ENCODE data around the gene DNAJC5. TPM values are rescaled to one million over a fixed set of nuclear protein-coding genes. Genes with fewer than 3 reads are reported as not detected.
A peak's percentile ranks its signal among the peaks of the same experiment; 100 is the strongest.

DNAJC5 gene
- total RNA-seq = 10 to 100 TPM; 32.2 to 32.5 TPM

- Mint-ChIP-seq H3K27ac (peak within 1 kb of the TSS; percentile 95), H3K4me3 (peak within 1 kb of the TSS; percentile 88), H3K9me3 (no peaks in the 10 kb centered on the region), H3K27me3 (no peaks in the 10 kb centered on the region), H3K4me1 (ENCODE audit: low read depth) (peaks cover 32% of the 10 kb centered on the region), H3K36me3 (ENCODE audit: low read depth) (peaks cover 28% of the 10 kb centered on the region)
- no peak for TF ChIP-seq CTCF (IDR thresholded peaks at IDR 0.05)
- intact Hi-C loops (cut with micrococcal nuclease) = no loop called here
- ChIA-PET CTCF (interaction anchor here (1.1 to 1.4 kb wide), 2 partner anchors 15 to 79 kb away, joined by 3 to 4 read pairs; no protein-coding TSS in a partner anchor), POLR2A (interaction anchor here (1.1 to 3.9 kb wide), 5 partner anchors 10 to 69 kb away, joined by 3 to 25 read pairs (median 6); partner anchors contain the start of gene TPD52L2)
- ATAC-seq (peak; percentile 96), DNase-seq (peak; percentile 93)
These were observed at the start of gene DNAJC5 for GRCh38 chr20:63894358-63895201. Gene DNAJC5 (plus strand): TSS chr20:63895126. CDS start chr20:63928346, 33,220 bp downstream.

GRCh38 chr20:63846128-63846771 lies 48.7 kb upstream of the DNAJC5 start:
- H3K36me3 Mint-ChIP-seq (ENCODE audit: low read depth) = no peaks in the 10 kb centered on the region
- TF ChIP-seq CTCF (IDR thresholded peaks at IDR 0.05) = no peak
- ATAC-seq (no peak), DNase-seq (no peak)
- intact Hi-C loops (cut with micrococcal nuclease) = no loop called here
- H3K4me3 Mint-ChIP-seq = no peak overlapping the region
- POLR2A ChIA-PET = no interaction called here
- CTCF ChIA-PET = no interaction called here
- H3K9me3 Mint-ChIP-seq = no peaks in the 10 kb centered on the region
- peaks cover 16% of the 10 kb centered on the region for H3K4me1 Mint-ChIP-seq (ENCODE audit: low read depth)
- no peak overlapping the region for H3K27ac Mint-ChIP-seq
- peaks cover 41% of the 10 kb centered on the region for H3K27me3 Mint-ChIP-seq

- ATAC-seq = no peak
- ChIA-PET POLR2A (no interaction called here), CTCF (no interaction called here)
- Mint-ChIP-seq H3K27me3 (peaks cover 43% of the 10 kb centered on the region), H3K4me3 (no peak overlapping the region), H3K9me3 (no peaks in the 10 kb centered on the region), H3K4me1 (ENCODE audit: low read depth) (peaks cover 18% of the 10 kb centered on the region), H3K36me3 (ENCODE audit: low read depth) (no peaks in the 10 kb centered on the region), H3K27ac (no peak overlapping the region)
- DNase-seq = no peak
- TF ChIP-seq CTCF (IDR thresholded peaks at IDR 0.05) = no peak
- intact Hi-C loops (cut with micrococcal nuclease) = no loop called here
These were observed 48.1 kb upstream of the DNAJC5 start for GRCh38 chr20:63846888-63847236.

- ChIA-PET POLR2A (no interaction called here), CTCF (no interaction called here)
- ATAC-seq (peak; percentile 17), DNase-seq (peak; percentile 33)
- intact Hi-C loops (cut with micrococcal nuclease) = no loop called here
- Mint-ChIP-seq H3K27me3 (peaks cover 42% of the 10 kb centered on the region), H3K4me3 (no peak overlapping the region), H3K9me3 (no peaks in the 10 kb centered on the region), H3K27ac (no peak overlapping the region), H3K4me1 (ENCODE audit: low read depth) (peaks cover 22% of the 10 kb centered on the region), H3K36me3 (ENCODE audit: low read depth) (no peaks in the 10 kb centered on the region)
- TF ChIP-seq CTCF (IDR thresholded peaks at IDR 0.05) = no peak
These were observed 47.5 kb upstream of the DNAJC5 start for GRCh38 chr20:63847237-63848002.

Data from activated CD8-positive, alpha-beta T cell treated with anti-CD3 and anti-CD28 coated beads for 36 hours (primary cell).